HEK293 (cell line): ENCODE results near the gene RNF41.

Experiments used
- CTCF ChIA-PET: fragments of 350-600 bp; formaldehyde crosslinking; extraction: SDS; loops from one replicate; lab custom pipeline; 2021; ENCODE audit warnings: antibody characterized with exemption; lab: Yijun Ruan, JAX
- POLR2A ChIA-PET: fragments of 300-600 bp; formaldehyde crosslinking; extraction: SDS; loops from one replicate; lab custom pipeline; 2020; ENCODE audit warnings: antibody characterized with exemption, inconsistent platforms; lab: Yijun Ruan, JAX
- H3K27ac ChIP-seq: fragments of 200-500 bp; sonication (Bioruptor generic); 2 replicates; pipeline ENCODE4 v1.5.1; 2014; ENCODE audit warnings: low read depth, low read length, control low read depth, inconsistent platforms; ENCODE audit errors: extremely low read depth
- H3K36me3 ChIP-seq, 2 experiments: fragments of 200-500 bp in 1 of 2; sonication (Bioruptor generic) in 1 of 2; 1 replicate in 1 of 2; 2 replicates in 1 of 2; pipeline ENCODE4 v1.5.1; 2014 to 2017; ENCODE audit warnings: inconsistent platforms in 2 of 2, low read length in 2 of 2; ENCODE audit not compliant: control insufficient read depth in 2 of 2, insufficient read depth in 1 of 2
- H3K4me1 ChIP-seq: fragments of 200-500 bp; sonication (Bioruptor generic); 2 replicates; pipeline ENCODE4 v1.5.1; 2014; ENCODE audit warnings: mild to moderate bottlenecking, low read length, inconsistent platforms; ENCODE audit not compliant: control insufficient read depth, insufficient read depth
- H3K4me3 ChIP-seq: 2 replicates; pipeline ENCODE4 v1.5.1; 2011; ENCODE audit warnings: low read depth, mild to moderate bottlenecking, control low read depth, low read length, moderate library complexity
- H3K9me3 ChIP-seq: fragments of 200-500 bp; sonication (Bioruptor generic); 2 replicates; pipeline ENCODE4 v1.5.1; 2014; ENCODE audit warnings: low read depth, low read length, inconsistent platforms; ENCODE audit not compliant: control insufficient read depth, insufficient read depth
- ATF2 ChIP-seq: fragments of 450-650 bp; formaldehyde crosslinking; IDR thresholded peaks from 2 replicates; pipeline ENCODE4 v1.5.1; 2016; ENCODE audit warnings: missing biosample characterization, missing genetic modification characterization, low read depth
- GLIS1 ChIP-seq: fragments of 450-650 bp; formaldehyde crosslinking; IDR thresholded peaks from 2 replicates; pipeline ENCODE4 v1.5.1; 2016; ENCODE audit warnings: missing biosample characterization, missing genetic modification characterization
- PATZ1 ChIP-seq: fragments of 450-650 bp; formaldehyde crosslinking; IDR thresholded peaks from 2 replicates; pipeline ENCODE4 v1.5.1; 2016; ENCODE audit warnings: missing biosample characterization, missing genetic modification characterization
- TCF7L2 ChIP-seq: IDR thresholded peaks from 2 replicates; pipeline ENCODE4 v1.6.1; 2011; ENCODE audit warnings: low read depth, mild to moderate bottlenecking, inconsistent platforms, low read length, moderate library complexity, borderline replicate concordance
- ZBTB10 ChIP-seq: fragments of 450-650 bp; formaldehyde crosslinking; IDR thresholded peaks from 2 replicates; pipeline ENCODE4 v1.5.1; 2016; ENCODE audit warnings: missing biosample characterization, missing genetic modification characterization
- ZNF146 ChIP-seq: fragments of 450-650 bp; formaldehyde crosslinking; IDR thresholded peaks from 2 replicates; pipeline ENCODE4 v1.5.1; 2016; ENCODE audit warnings: missing biosample characterization, missing genetic modification characterization
- ZNF19 ChIP-seq: fragments of 450-650 bp; formaldehyde crosslinking; IDR thresholded peaks from 2 replicates; pipeline ENCODE4; 2016; ENCODE audit warnings: missing biosample characterization, missing genetic modification characterization, low read depth
- ZNF214 ChIP-seq: fragments of 450-650 bp; formaldehyde crosslinking; IDR thresholded peaks from 2 replicates; pipeline ENCODE4 v1.5.1; 2017; ENCODE audit warnings: missing biosample characterization, mild to moderate bottlenecking, missing genetic modification characterization, borderline replicate concordance
- ZNF266 ChIP-seq: fragments of 450-650 bp; formaldehyde crosslinking; IDR thresholded peaks from 2 replicates; pipeline ENCODE4 v1.5.1; 2016; ENCODE audit warnings: missing biosample characterization, missing genetic modification characterization, low read depth
- ZNF341 ChIP-seq: fragments of 450-650 bp; formaldehyde crosslinking; IDR thresholded peaks from 2 replicates; pipeline ENCODE4; 2016; ENCODE audit warnings: low read depth, missing biosample characterization, missing genetic modification characterization
- ZNF366 ChIP-seq: fragments of 450-650 bp; formaldehyde crosslinking; conservative IDR thresholded peaks from 2 replicates; pipeline ENCODE4 v1.5.1; 2016; ENCODE audit warnings: missing biosample characterization, missing genetic modification characterization
- ZNF433 ChIP-seq: fragments of 450-650 bp; formaldehyde crosslinking; IDR thresholded peaks from 2 replicates; pipeline ENCODE4 v1.5.1; 2016; ENCODE audit warnings: missing biosample characterization, missing genetic modification characterization, low read depth
- ZNF596 ChIP-seq: fragments of 450-650 bp; IDR thresholded peaks from 2 replicates; pipeline ENCODE4 v1.5.0; 2018; ENCODE audit warnings: missing biosample characterization, mild to moderate bottlenecking, missing genetic modification characterization, moderate library complexity
- ZNF600 ChIP-seq: fragments of 450-650 bp; formaldehyde crosslinking; IDR thresholded peaks from 2 replicates; pipeline ENCODE4 v1.5.1; 2016; ENCODE audit warnings: missing biosample characterization, missing genetic modification characterization
- ZNF660 ChIP-seq: fragments of 450-650 bp; IDR thresholded peaks from 2 replicates; pipeline ENCODE4 v1.5.1; 2018; ENCODE audit warnings: missing biosample characterization, mild to moderate bottlenecking, missing genetic modification characterization
- ZNF664 ChIP-seq: fragments of 450-650 bp; formaldehyde crosslinking; IDR thresholded peaks from 2 replicates; pipeline ENCODE4 v1.5.1; 2016; ENCODE audit warnings: missing biosample characterization, missing genetic modification characterization
- ZNF792 ChIP-seq: fragments of 450-650 bp; formaldehyde crosslinking; IDR thresholded peaks from 2 replicates; pipeline ENCODE4 v1.5.1; 2016; ENCODE audit warnings: missing biosample characterization, missing genetic modification characterization
- ZSCAN23 ChIP-seq: fragments of 450-650 bp; formaldehyde crosslinking; IDR thresholded peaks from 2 replicates; pipeline ENCODE4 v1.5.1; 2016; ENCODE audit warnings: missing biosample characterization, missing genetic modification characterization
- TF ChIP-seq, protein P1 (sequence below): fragments of 450-650 bp; formaldehyde crosslinking; IDR thresholded peaks from 2 replicates; pipeline ENCODE4 v1.5.1; 2016; ENCODE audit warnings: missing biosample characterization, missing genetic modification characterization
- TF ChIP-seq, protein P2 (sequence below): fragments of 450-650 bp; formaldehyde crosslinking; IDR thresholded peaks from 2 replicates; pipeline ENCODE4 v1.5.1; 2016; ENCODE audit warnings: missing biosample characterization, missing genetic modification characterization

Gene RNF41

DNA sequence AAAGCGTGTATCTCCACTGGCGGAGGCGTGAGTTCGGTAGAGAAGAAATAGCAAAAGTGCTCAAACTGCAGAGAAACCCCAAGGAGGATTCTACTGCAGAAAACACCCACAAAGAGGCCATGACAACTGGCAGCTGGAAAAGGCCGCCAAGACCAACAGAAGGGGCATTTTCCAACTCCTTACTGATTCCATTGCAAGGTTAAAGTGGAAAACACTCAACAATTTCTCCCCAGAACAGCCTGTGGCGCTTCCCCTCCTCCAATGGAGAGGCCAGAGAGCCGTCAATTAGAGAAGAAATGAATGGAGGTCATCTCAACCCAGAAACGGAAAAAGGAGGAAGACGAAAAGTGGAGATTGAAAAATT, 37.1 kb upstream of the RNF41 start (continued):
- TF ChIP-seq PATZ1 (tag by site-specific recombination) (0 out of 2 replicates have a peak, but pooled peaks have one; percentile 5), ZBTB10 (tag by site-specific recombination) (0 out of 2 replicates have a peak, but pooled peaks have one; percentile 17), ZNF341 (peak; percentile 82), ZNF664 (tag by site-specific recombination) (no peak), ZNF366 (tag by site-specific recombination) (no peak), GLIS1 (tag by site-specific recombination) (0 out of 2 replicates have a peak, but pooled peaks have one; percentile 28), ZSCAN23 (tag by site-specific recombination) (no peak)
- TF ChIP-seq, protein P1, sequence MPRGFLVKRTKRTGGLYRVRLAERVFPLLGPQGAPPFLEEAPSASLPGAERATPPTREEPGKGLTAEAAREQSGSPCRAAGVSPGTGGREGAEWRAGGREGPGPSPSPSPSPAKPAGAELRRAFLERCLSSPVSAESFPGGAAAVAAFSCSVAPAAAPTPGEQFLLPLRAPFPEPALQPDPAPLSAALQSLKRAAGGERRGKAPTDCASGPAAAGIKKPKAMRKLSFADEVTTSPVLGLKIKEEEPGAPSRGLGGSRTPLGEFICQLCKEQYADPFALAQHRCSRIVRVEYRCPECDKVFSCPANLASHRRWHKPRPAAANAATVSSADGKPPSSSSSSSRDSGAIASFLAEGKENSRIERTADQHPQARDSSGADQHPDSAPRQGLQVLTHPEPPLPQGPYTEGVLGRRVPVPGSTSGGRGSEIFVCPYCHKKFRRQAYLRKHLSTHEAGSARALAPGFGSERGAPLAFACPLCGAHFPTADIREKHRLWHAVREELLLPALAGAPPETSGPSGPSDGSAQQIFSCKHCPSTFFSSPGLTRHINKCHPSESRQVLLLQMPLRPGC (tag by site-specific recombination): no peak

- H3K4me3 ChIP-seq: peak within 1 kb of the TSS; percentile 92
- peaks cover 13 to 40% of the 10 kb centered on the region in 2 experiments for H3K36me3 ChIP-seq
- peak within 1 kb of the TSS; percentile 90 for H3K27ac ChIP-seq
- ChIA-PET POLR2A (interaction anchor here (0.7 to 3.5 kb wide), 10 partner anchors 9 to 154 kb away, joined by 3 to 26 read pairs (median 4); partner anchors contain the start of genes COQ10A, PA2G4, RNF41 and SMARCC2), CTCF (interaction anchor here (0.6 to 2.3 kb wide), 33 partner anchors 8 to 205 kb away, joined by 3 to 15 read pairs (median 4); partner anchors contain the start of genes COQ10A, ESYT1, RNF41 and SMARCC2)
- peaks cover 13% of the 10 kb centered on the region for H3K4me1 ChIP-seq
- no peaks in the 10 kb centered on the region for H3K9me3 ChIP-seq
- TF ChIP-seq, protein P2, sequence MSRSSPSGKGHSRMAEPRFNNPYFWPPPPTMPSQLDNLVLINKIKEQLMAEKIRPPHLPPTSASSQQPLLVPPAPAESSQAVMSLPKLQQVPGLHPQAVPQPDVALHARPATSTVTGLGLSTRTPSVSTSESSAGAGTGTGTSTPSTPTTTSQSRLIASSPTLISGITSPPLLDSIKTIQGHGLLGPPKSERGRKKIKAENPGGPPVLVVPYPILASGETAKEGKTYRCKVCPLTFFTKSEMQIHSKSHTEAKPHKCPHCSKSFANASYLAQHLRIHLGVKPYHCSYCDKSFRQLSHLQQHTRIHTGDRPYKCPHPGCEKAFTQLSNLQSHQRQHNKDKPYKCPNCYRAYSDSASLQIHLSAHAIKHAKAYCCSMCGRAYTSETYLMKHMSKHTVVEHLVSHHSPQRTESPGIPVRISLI (tag by site-specific recombination): no peak
- TF ChIP-seq ZBTB10 (tag by site-specific recombination) (peak; percentile 64), ZNF596 (no peak; the same call in 1 of the 2 replicates), TCF7L2 (no peak), ZNF19 (tag by site-specific recombination) (no peak), ZNF433 (tag by site-specific recombination) (no peak), ZNF266 (tag by site-specific recombination) (no peak), PATZ1 (tag by site-specific recombination) (peak; percentile 86), ZNF214 (tag by site-specific recombination) (no peak), ATF2 (tag by site-specific recombination) (no peak), ZNF600 (tag by site-specific recombination) (0 out of 2 replicates have a peak, but pooled peaks have one; percentile 17), ZNF792 (tag by site-specific recombination) (no peak), ZNF146 (no peak; the same call in 1 of the 2 replicates), ZNF660 (tag by site-specific recombination) (peak; percentile 93)
Measured at GRCh38 chr12:56258068-56258819, 36.5 kb upstream of the RNF41 start, which contains the start of gene ANKRD52. Gene ANKRD52 (minus strand): TSS chr12:56258384. CDS start chr12:56258269, 115 bp downstream.
